ENCODE data around the gene TRH. TPM values are rescaled to one million over a fixed set of nuclear protein-coding genes. Genes with fewer than 3 reads are reported as not detected.
"Not testable (repeated sequence)": the region's sequence is repeated elsewhere in the genome, so short reads cannot be mapped to it uniquely, and the experiment has no call there.

TRH gene
- total RNA-seq, 2 donors from 2014 or later: 0.55 TPM; not detected in 1

DNA sequence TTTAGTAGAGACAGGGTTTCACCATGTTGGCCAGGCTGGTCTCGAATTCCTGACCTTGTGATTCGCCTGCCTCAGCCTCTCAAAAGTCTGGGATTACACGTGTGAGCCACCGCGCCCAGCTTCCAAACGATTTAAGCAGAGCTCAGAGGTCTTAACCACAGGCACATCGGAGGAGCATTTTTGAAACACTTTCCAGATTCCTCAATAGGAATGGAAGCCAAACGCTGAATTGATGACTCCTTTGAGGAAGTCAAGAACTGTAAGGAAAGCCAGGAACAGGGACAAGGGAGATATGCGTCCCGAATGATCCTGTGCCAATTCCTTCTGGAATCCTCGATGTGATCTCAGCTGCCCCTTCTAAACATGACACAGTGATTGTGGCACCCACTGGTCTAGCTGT is 40.0 kb downstream of the TRH start:
- H3K27ac ChIP-seq: no peak overlapping the region
- no peaks in the 10 kb centered on the region for H3K36me3 ChIP-seq
- H3K9me3 ChIP-seq: no peaks in the 10 kb centered on the region
- TF ChIP-seq, protein P1, sequence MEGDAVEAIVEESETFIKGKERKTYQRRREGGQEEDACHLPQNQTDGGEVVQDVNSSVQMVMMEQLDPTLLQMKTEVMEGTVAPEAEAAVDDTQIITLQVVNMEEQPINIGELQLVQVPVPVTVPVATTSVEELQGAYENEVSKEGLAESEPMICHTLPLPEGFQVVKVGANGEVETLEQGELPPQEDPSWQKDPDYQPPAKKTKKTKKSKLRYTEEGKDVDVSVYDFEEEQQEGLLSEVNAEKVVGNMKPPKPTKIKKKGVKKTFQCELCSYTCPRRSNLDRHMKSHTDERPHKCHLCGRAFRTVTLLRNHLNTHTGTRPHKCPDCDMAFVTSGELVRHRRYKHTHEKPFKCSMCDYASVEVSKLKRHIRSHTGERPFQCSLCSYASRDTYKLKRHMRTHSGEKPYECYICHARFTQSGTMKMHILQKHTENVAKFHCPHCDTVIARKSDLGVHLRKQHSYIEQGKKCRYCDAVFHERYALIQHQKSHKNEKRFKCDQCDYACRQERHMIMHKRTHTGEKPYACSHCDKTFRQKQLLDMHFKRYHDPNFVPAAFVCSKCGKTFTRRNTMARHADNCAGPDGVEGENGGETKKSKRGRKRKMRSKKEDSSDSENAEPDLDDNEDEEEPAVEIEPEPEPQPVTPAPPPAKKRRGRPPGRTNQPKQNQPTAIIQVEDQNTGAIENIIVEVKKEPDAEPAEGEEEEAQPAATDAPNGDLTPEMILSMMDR (IDR thresholded peaks at IDR 0.05): no peak
- no peaks in the 10 kb centered on the region for H3K4me1 ChIP-seq
- no peak overlapping the region for H3K4me3 ChIP-seq
- H3K27me3 ChIP-seq: no peaks in the 10 kb centered on the region
- DNase-seq (ENCODE audit: low spot score): no peak

GRCh38 chr3:130017661-130018060 is 43.1 kb downstream of the TRH start:
- not testable (repeated sequence) for H3K27me3 ChIP-seq; H3K27ac ChIP-seq; H3K4me3 ChIP-seq; DNase-seq (ENCODE audit: low spot score); H3K4me1 ChIP-seq; H3K36me3 ChIP-seq; H3K9me3 ChIP-seq

GRCh38 chr3:130026146-130026829 is 51.8 kb downstream of the TRH start:
- not testable (repeated sequence) for H3K36me3 ChIP-seq; DNase-seq (ENCODE audit: low spot score); H3K4me1 ChIP-seq; H3K27ac ChIP-seq; H3K9me3 ChIP-seq; H3K27me3 ChIP-seq; H3K4me3 ChIP-seq

GRCh38 chr3:130027437-130027836 is 52.9 kb downstream of the TRH start:
- H3K4me3 ChIP-seq; DNase-seq (ENCODE audit: low spot score); H3K9me3 ChIP-seq; H3K36me3 ChIP-seq; H3K27me3 ChIP-seq; H3K4me1 ChIP-seq; H3K27ac ChIP-seq: not testable (repeated sequence)

Other genes with a start within 250 kb of the TRH start
- gene TMCC1, start 81.0 kb upstream of the TRH start, total RNA-seq: 10 to 100 TPM; 20.0 to 21.7 TPM
- gene ALG1L2, start 107.1 kb downstream of the TRH start, total RNA-seq: not detected

All from right atrium auricular region (tissue), 2 donors.